GM19438 (cell line): Measurements from ENCODE around the gene RHOV.
"Not testable (repeated sequence)": the region's sequence is repeated elsewhere in the genome, so short reads cannot be mapped to it uniquely, and the experiment has no call there.

Experiments
- ATAC-seq: cut with Tn5 transposase; IDR thresholded peaks from one replicate; pipeline ENCODE4 v1.9.1; 2021; ENCODE audit warnings: low read depth; ENCODE audit not compliant: unreplicated experiment

The RHOV gene

DNA sequence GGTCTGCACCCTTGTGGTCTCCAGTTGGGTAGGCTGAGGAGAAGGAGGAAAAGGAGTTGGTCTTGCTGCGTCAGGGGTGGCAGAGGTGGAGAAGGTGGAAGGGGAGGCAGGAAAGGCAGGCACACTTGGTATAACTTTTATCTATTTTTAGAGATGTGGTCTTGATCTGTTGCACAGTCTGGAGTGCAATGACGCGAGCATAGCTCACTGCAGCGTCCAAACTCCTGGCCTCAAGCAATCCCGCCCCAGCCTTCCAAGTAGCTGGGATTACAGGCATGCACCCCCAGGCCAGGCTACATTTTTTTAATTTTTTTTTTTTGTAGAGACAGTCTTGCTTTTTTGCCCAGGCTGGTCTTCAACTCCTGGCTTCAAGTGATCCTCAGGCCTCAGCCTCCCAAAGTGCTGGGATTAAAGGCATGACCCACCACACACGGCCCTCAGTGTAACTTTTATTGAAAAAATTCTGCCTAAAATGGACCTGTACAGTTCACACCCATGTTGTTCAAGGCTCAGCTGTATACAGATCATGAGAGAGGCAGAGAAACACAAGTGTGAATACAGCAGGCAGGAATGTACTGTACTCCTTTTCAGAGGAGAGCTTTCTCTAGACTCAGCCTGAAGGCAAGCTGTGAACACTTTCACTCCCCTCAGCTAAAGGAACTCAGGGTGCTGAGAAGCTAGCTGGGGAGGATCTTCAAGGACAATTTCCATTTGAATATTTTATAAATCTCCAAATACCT lies 2.1 kb upstream of the RHOV start:
- no peak for ATAC-seq

GRCh38 chr15:40872791-40873693 lies 992 bp downstream of the RHOV start:
- ATAC-seq: no peak

- ATAC-seq: peak; percentile 41
These were observed 2.1 kb downstream of the RHOV start for GRCh38 chr15:40871749-40872617.

GRCh38 chr15:40870716-40871115 lies 3.3 kb downstream of the RHOV start:
- ATAC-seq: no peak

DNA sequence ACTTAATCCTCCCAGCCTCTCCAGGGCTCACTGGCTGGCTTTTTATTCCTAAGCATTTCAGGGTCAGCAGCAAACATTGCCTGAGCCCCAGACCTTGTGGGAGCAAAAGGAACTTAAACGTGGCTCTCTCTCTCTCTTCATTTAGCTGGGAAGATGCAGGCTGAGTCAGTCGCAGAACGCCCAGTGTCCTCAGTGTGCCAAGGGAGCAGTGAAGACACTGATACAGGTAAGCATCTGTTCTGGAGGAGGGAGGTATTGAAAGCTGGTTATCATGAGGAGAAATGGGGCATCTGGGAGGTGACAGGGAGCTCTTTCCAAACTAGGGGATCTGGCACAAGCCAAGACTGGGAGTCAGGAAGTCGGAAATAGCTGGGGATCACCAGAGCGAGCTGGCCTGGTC lies 4.3 kb downstream of the RHOV start:
- ATAC-seq: no peak

DNA sequence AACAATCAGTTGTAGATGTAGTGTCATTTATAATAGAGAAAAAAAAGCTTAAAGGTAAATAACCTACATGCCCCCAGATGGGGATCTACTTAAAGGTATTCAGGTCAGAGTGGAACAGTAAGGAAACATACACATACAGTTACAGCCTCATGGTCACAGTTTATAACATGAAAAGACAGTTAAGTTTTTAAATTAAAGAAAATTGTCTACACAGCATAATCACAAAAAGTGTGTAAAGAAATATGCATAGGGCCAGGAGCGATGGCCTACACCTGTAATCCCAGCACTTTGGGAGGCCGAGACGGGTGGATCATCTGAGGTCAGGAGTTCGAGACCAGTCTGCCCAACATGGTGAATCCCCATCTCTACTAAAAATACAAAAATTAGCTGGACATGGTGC lies 6.8 kb downstream of the RHOV start:
- ATAC-seq: no peak

DNA sequence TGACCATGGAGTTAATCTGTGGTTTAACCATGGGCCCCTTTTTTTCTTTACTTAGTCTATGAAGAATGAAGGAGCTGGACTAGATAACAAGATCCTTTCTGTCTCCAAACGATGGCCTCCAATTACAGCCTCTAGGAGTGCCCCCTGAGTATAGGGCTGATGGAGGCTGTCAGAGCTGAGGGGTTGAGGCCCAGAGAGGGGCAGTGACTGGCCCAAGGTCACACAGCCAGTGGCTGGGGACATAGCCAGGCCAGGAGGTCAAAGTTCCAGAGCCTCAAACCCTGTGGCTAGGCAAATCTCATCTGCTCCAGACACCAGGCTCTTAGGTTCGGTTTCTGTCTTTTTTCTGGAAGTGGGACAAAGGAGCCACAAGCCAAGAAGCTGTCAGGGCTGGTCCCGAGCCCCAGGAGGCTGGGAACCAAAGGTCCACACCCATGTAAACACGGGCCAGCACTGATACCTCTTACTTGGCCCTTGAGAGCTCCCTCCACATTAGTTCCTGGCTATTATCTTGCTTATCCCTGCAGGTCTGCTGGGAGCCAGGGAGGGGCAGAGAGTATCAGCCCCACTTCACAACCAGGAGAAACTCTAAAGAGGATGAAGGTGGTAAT lies 10.3 kb downstream of the RHOV start:
- ATAC-seq: no peak

- not testable (repeated sequence) for ATAC-seq
These were observed 12.9 kb downstream of the RHOV start for GRCh38 chr15:40861147-40861546.

DNA sequence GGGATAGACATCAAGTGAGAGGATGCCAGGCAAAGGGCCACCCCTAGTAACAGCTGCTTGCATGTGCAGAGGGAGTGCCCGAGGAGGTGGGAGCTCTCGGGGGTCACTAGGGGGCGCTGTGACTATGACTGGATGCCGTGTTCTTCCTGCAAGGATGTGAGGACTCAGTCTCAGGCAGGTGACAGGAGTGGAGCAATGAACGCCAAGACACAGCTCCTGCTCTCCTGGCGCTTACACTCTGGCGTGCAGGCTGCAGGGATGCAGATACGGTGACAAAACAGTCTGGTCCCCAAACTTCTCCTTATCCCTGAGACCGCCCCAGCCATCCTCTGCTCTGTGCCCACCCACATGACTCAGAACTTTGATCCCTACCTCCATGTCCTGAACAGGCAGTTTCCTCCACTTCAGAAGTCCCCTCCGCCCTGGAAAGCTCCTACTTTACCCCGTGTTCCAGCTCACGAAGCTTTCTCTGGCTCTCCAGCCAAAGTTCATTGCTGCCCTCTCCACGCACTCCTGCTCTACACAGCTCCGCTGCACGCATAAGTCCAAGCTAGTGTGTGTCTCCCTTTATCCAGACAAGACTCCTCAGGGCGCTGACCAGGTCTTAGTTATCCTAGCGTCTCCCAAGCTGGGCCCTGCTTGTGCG lies 14.7 kb downstream of the RHOV start:
- peak; percentile 58 for ATAC-seq

- ATAC-seq: no peak
These were observed 15.3 kb downstream of the RHOV start for GRCh38 chr15:40858706-40859105.

DNA sequence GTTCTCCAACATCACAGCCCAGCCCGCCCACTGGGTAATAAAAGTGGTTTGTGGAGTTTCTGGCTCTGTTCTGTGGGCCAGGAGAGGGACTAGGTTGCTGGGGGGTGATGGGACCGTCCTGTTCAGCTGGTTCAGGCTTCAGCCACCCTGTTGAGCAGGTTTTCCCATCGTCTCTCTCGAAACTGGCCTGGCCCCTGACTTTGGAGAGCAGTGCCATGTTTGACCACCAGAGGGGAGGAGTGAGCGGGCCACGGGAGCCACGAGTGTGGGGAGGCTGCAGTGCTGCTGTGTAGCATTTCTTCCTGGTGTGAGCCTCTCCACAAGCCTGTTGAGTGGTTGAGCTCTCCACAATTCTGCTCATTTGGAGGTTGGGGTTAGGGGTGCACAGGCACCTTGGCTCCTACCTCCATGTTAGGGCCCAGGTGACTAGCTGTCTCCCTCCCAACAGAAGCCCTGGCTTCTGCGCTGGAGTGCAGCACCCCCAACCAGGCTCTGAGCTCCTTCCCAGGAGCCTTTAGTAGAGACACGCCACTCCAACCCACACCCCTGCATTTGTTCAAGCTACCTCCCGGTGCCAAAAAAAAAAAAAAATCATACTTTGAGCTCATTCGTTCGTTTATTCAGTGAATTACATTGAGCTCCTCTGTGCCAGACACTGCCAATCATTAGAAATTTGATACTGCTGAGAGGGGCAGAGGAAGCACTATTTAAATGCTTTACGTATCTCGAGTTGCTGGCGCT lies 16.3 kb downstream of the RHOV start:
- ATAC-seq: no peak

- no peak for ATAC-seq
These were observed 17.3 kb downstream of the RHOV start for GRCh38 chr15:40856746-40857145.

DNA sequence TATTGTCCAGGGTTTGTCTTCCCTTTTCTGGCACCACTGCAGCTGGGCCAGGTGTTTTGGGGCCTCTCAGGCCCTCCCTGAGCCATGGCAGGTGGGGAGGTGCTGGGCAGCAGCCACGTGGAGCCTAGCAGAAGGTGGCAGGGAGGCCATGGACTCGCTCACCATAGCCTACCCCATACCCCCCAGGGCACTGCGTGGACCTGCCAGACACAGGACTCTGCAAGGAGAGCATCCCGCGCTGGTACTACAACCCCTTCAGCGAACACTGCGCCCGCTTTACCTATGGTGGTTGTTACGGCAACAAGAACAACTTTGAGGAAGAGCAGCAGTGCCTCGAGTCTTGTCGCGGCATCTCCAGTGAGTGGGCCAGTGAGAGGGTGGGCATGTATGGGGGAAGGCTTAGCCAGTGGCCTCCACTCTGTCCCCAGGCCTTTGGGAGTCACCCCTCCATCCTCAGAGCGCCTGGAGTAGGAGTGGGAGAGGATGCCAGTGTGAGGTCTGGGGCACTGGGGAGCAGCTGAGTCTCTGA lies 18.3 kb downstream of the RHOV start:
- no peak for ATAC-seq

DNA sequence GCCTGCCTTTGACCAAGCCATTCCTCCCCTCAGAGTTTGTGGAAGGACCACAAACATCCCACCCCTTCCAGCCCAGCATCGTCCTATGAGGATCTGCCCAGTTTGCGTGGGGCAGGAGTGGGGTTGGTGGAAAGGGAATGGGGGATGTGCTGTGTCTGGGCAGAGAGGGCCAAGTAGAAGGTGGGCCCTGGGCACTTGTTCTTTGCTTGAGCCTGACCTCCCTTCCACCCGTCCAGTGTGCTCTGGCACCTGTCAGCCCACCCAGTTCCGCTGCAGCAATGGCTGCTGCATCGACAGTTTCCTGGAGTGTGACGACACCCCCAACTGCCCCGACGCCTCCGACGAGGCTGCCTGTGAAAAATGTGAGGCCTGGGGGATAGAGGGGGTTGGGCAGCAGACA lies 19.9 kb downstream of the RHOV start:
- ATAC-seq: no peak

GRCh38 chr15:40853241-40853890 lies 20.7 kb downstream of the RHOV start:
- ATAC-seq: no peak

- no peak for ATAC-seq
These were observed 21.5 kb downstream of the RHOV start for GRCh38 chr15:40852529-40852928.

DNA sequence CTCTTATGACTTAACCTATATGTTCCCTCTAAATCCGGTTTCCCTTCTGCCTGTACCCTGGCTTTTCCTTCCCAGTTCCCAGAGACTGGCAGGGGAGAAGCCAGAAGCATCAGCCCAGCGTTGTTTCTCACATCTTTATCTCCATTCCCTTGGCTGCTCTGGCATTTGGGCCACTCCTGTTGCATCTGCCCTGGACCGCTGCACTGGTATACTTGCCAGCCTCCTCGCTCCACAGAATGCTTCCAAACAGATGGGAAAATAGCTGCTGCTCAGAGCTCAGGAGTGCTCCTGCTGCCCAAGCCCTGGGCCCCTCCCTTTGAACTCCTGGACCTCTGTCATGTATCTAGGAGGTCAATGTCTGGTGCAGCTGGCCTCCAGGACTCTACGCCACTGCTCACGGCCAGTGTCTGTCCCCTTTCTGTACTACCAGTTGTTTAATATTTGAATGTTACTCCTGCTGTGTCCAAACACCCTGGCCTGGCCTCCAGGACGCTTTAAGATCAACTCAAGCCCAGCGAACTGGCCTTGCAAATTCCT lies 23.4 kb downstream of the RHOV start:
- ATAC-seq: no peak

GRCh38 chr15:40847223-40847961 lies 26.6 kb downstream of the RHOV start:
- peak; percentile 81 for ATAC-seq
